Calu3 (cell line): ENCODE data around the gene KRTAP5-3. TPM values are rescaled to one million over a fixed set of nuclear protein-coding genes. Genes with fewer than 3 reads are reported as not detected.
"Not testable (repeated sequence)": the region's sequence is repeated elsewhere in the genome, so short reads cannot be mapped to it uniquely, and the experiment has no call there.

Experiments used
- BruUV-seq: library from RNA; stranded (reverse); fragments of 400-500 nt; replicated peaks from 2 replicates; lab custom pipeline; 2021; lab: Mats Ljungman, UMichigan
- CTCF ChIA-PET: fragments of 300-600 bp; sonication (Branson Sonifier 250); formaldehyde crosslinking; loops from one replicate; lab custom pipeline; 2022; ENCODE audit warnings: antibody characterized with exemption; lab: Charles Lee
- DNase-seq: peaks from one replicate; pipeline ENCODE4 v3.0.0; 2022
- H3K27ac Mint-ChIP-seq: one replicate; pipeline ENCODE4 v1.8.0; 2022; ENCODE audit warnings: mixed read lengths; ENCODE audit not compliant: unreplicated experiment
- H3K27me3 Mint-ChIP-seq: one replicate; pipeline ENCODE4 v1.8.0; 2022; ENCODE audit warnings: mixed read lengths; ENCODE audit not compliant: unreplicated experiment
- H3K36me3 Mint-ChIP-seq: one replicate; pipeline ENCODE4 v1.8.0; 2022; ENCODE audit warnings: mild to moderate bottlenecking, moderate library complexity, mixed read lengths; ENCODE audit not compliant: insufficient read depth, unreplicated experiment
- H3K4me1 Mint-ChIP-seq: one replicate; pipeline ENCODE4 v1.8.0; 2022; ENCODE audit warnings: mild to moderate bottlenecking, low read depth, mixed read lengths; ENCODE audit not compliant: unreplicated experiment
- H3K4me3 Mint-ChIP-seq: one replicate; pipeline ENCODE4 v1.8.0; 2022; ENCODE audit warnings: mild to moderate bottlenecking, low read depth, moderate library complexity, mixed read lengths; ENCODE audit not compliant: unreplicated experiment
- H3K9me3 Mint-ChIP-seq: one replicate; pipeline ENCODE4 v1.8.0; 2022; ENCODE audit warnings: low read depth, mixed read lengths; ENCODE audit not compliant: unreplicated experiment
- CTCF ChIP-seq: fragments of 200-600 bp; IDR thresholded peaks from one replicate; pipeline ENCODE4 v1.8.0; 2022; ENCODE audit warnings: antibody characterized with exemption; ENCODE audit not compliant: unreplicated experiment
- intact Hi-C: fragments of 100-400 bp; cut with micrococcal nuclease; formaldehyde crosslinking; loops from one replicate; pipeline ENCODE4 v1.10.0; 2022; ENCODE audit not compliant: unreplicated experiment
- total RNA-seq: library from RNA; stranded (reverse); gene quantifications from 2 replicates; pipeline ENCODE4 v1.2.3, GENCODE V29; 2022

KRTAP5-3 gene
- total RNA-seq, 1 experiment from 2014 or later: not detected

DNA sequence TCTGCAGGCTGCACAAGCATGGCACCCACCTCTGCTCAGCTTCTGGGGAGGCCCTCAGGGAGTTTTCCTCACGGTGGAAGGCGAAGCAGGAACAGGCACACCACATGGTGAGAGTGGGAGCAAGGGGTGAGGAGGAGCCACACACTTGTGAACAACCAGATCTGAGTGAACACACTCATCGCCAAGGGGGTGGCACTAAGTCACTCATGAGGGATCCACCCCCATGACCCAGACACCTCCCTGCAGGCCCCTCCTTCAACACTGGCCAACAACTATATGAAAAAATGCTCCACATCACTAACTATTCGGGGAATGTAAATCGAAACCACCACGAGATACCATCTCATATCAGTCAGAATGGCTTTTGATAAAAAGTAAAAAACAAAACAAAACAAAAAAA, 9.4 kb downstream of the KRTAP5-3 start:
- H3K27ac Mint-ChIP-seq: no peak overlapping the region
- no peaks in the 10 kb centered on the region for H3K9me3 Mint-ChIP-seq
- intact Hi-C loops: no loop called here
- CTCF ChIA-PET: no interaction called here
- H3K4me3 Mint-ChIP-seq: no peak overlapping the region
- DNase-seq: no peak
- no TSS peak for BruUV-seq
- H3K36me3 Mint-ChIP-seq: no peaks in the 10 kb centered on the region
- no peak for TF ChIP-seq CTCF
- H3K4me1 Mint-ChIP-seq: no peaks in the 10 kb centered on the region
- H3K27me3 Mint-ChIP-seq: peaks cover 100% of the 10 kb centered on the region

DNA sequence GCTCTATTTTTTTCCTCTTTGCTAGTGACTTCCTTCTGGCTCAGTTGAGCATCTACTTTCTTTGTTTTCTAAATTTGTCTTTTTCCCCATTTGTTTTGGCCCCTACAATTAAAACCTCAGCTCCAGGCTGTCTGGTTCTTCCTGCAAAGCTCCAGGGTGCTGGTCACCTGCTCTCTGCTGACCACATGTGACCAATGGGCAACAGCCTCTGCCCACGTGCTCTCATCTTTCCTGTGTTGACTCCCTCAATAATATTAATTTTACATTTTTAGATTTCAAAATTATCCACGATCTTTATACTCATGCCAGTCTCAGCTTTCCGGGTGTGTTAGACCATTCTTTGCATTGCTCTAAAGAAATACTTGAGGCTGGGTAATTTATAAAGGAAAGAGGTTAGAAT, 9.9 kb downstream of the KRTAP5-3 start:
- H3K27ac Mint-ChIP-seq, DNase-seq, H3K36me3 Mint-ChIP-seq, H3K4me1 Mint-ChIP-seq, BruUV-seq, CTCF ChIA-PET, H3K4me3 Mint-ChIP-seq, H3K9me3 Mint-ChIP-seq, intact Hi-C loops: not testable (repeated sequence)
- H3K27me3 Mint-ChIP-seq: peaks cover 100% of the 10 kb centered on the region

DNA sequence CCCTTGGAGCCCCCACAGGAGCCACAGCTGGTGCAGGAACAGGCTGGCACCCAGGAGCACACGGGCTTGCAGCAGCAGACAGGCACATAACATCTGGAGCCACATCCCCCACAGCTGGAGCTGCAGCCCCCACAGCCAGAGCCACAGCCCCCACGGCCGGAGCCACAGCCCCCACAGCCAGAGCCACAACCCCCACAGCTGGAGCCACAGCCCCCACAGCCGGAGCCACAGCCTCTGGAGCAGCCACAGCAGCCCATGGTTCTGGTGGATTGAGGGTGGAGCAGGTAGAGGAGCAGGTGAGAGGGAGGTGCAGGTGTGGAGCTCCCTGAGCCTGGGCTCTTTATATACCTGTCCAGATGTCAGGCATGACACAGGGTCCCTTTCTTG, 10.3 kb downstream of the KRTAP5-3 start, which contains the start of gene KRTAP5-2:
KRTAP5-2 (minus strand) TSS at position 301 of the 387 bp plus-strand sequence; CDS start at position 257, 44 bp downstream.
- no TSS peak for BruUV-seq
- CTCF ChIA-PET: no interaction called here
- H3K36me3 Mint-ChIP-seq: no peaks in the 10 kb centered on the region
- H3K4me3 Mint-ChIP-seq: no peak within 1 kb of the TSS
- H3K9me3 Mint-ChIP-seq: no peaks in the 10 kb centered on the region
- H3K27ac Mint-ChIP-seq: no peak within 1 kb of the TSS
- no peak for TF ChIP-seq CTCF
- DNase-seq: no peak
- peaks cover 100% of the 10 kb centered on the region for H3K27me3 Mint-ChIP-seq
- intact Hi-C loops: no loop called here
- H3K4me1 Mint-ChIP-seq: no peaks in the 10 kb centered on the region

DNA sequence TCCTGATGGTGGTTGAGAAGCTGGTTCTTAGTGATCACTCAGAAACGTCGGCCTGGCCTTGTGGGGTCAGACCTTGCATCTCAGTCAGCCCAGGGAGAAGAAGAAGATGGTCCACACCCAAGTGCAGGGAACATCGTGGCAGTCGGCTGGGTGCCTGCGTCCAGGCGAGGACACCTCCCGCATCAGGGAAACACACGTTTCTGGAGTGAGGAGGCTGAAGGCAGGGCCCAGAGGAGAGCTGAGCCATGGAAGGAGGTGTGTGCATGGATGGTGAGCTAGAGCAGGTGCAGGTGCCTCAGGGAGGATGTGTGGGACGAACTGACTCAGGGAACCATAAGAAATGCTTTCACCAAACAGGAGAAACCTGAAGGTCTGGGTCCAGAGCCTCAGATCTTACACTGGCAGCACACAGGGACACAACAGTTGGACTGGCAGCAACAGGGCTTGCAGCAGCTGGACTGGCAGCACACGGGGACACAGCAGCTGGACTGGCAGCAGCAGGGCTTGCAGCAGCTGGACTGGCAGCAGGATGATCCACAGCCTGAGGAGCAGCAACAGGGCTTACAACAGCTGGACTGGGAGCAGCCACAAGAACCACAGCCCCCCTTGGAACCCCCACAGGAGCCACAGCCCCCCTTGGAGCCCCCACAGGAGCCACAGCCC, 10.8 kb downstream of the KRTAP5-3 start:
- TF ChIP-seq CTCF: no peak
- no peak overlapping the region for H3K27ac Mint-ChIP-seq
- no peaks in the 10 kb centered on the region for H3K36me3 Mint-ChIP-seq
- CTCF ChIA-PET: no interaction called here
- H3K27me3 Mint-ChIP-seq: peaks cover 100% of the 10 kb centered on the region
- no peak overlapping the region for H3K4me3 Mint-ChIP-seq
- no peaks in the 10 kb centered on the region for H3K4me1 Mint-ChIP-seq
- intact Hi-C loops: no loop called here
- H3K9me3 Mint-ChIP-seq: no peaks in the 10 kb centered on the region
- no peak for DNase-seq
- BruUV-seq: no TSS peak

DNA sequence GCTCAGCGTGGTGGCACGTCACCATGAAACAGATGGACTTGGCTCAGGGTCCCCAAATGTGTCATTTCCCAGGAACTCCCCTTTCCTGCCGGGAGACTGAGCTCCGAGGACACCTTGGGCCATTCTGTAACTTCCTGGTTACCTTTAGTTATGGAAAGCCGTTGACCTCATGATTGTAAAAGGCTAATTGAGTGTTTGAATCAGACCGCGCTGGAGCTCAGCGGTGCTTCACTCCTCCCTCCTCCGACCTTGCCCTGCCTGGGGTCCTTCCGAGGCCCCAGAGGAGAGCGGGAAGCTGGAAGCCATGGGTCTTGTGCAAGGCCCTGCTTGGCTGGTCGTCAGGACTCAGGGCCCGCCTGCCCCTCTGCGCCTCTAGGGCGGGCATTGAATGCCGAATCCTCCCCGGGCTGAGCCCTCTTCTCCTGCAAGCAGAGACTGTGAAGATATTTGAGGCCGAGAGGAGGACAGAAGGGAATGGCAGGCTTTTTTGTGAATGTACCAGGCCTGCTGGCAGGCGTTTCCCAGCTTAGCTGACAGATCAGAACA, 11.6 kb downstream of the KRTAP5-3 start:
- intact Hi-C loops, H3K27ac Mint-ChIP-seq: not testable (repeated sequence)
- peaks cover 95% of the 10 kb centered on the region for H3K27me3 Mint-ChIP-seq

DNA sequence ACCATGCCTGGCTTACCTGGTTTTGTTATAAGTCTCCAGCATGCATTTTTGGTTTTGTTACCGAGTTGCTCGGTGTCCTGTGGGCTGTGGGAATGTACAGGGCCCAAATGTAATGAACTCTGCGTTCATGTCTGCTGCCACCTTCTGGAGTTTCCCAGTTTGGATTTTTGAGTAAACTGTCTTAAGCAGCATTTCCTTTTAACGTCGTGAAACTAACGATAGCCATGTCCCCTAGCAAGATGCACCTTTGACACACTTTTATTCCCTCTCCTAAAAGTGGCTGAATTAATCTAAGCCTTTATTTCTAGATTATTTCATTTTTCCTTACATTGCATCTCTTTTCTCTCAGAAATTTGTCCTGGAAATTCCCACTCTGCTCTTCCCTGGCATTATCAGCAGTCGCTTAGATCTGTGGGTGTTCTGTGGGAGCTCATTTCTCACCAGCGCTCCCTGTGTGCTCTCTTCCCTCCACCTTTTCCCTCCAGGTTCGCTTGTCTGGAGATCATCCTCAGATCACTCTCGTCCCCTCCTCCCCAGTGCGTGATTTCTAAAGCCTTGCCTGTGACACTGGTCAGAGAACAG, 12.2 kb downstream of the KRTAP5-3 start:
- BruUV-seq, DNase-seq, H3K27ac Mint-ChIP-seq, H3K36me3 Mint-ChIP-seq, H3K4me3 Mint-ChIP-seq, H3K9me3 Mint-ChIP-seq, H3K4me1 Mint-ChIP-seq, intact Hi-C loops: not testable (repeated sequence)
- CTCF ChIA-PET: interaction anchor here (1.1 to 1.7 kb wide), 3 partner anchors 21 to 49 kb away, joined by 3 to 15 read pairs (median 14); no protein-coding TSS in a partner anchor
- H3K27me3 Mint-ChIP-seq: peaks cover 89% of the 10 kb centered on the region

More for the DNA sequence above, 11.6 kb downstream of the KRTAP5-3 start:
- not testable (repeated sequence) for H3K4me1 Mint-ChIP-seq, H3K9me3 Mint-ChIP-seq, DNase-seq, BruUV-seq, H3K4me3 Mint-ChIP-seq, H3K36me3 Mint-ChIP-seq
- CTCF ChIA-PET: interaction anchor here (1.7 kb wide), 1 partner anchor 50 kb away, joined by 14 read pairs; no protein-coding TSS in a partner anchor
